Measurements from ENCODE around the gene GARS1.

GARS1 gene

DNA sequence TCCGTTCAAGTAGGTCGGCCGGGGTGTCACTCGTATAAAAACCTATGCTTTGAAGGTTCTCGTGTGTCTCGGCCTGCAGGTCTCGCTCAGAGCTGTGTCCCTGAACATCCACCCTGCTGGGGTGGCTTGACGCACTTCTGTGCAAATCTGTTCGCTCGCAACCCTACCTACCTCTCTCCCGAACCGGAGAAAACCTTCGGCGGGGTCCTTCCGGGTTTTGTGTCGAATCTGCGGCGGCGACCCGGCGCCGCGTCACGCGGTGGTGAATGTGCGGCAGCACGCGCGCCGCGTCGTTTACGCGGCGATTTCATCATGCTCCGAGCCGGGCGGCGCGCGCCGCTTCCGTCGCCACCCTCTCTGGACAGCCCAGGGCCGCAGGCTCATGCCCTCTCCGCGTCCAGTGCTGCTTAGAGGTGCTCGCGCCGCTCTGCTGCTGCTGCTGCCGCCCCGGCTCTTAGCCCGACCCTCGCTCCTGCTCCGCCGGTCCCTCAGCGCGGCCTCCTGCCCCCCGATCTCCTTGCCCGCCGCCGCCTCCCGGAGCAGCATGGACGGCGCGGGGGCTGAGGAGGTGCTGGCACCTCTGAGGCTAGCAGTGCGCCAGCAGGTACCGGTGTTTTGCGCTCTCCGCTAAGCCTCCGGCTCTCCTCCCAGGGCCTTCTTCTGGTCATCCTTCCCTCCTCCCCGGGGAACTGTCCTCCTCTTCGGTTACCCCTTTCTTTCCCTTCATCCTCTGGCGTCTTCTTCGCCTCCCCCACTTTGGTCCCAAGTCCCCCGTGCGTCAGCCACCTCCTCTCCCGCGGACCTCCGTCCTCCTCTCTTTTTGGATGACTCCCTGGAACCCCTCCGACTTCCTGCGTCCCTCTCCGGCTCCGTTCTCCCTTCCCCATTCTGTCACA is at the start of gene GARS1 (continued):
- TF ChIP-seq, protein P1, sequence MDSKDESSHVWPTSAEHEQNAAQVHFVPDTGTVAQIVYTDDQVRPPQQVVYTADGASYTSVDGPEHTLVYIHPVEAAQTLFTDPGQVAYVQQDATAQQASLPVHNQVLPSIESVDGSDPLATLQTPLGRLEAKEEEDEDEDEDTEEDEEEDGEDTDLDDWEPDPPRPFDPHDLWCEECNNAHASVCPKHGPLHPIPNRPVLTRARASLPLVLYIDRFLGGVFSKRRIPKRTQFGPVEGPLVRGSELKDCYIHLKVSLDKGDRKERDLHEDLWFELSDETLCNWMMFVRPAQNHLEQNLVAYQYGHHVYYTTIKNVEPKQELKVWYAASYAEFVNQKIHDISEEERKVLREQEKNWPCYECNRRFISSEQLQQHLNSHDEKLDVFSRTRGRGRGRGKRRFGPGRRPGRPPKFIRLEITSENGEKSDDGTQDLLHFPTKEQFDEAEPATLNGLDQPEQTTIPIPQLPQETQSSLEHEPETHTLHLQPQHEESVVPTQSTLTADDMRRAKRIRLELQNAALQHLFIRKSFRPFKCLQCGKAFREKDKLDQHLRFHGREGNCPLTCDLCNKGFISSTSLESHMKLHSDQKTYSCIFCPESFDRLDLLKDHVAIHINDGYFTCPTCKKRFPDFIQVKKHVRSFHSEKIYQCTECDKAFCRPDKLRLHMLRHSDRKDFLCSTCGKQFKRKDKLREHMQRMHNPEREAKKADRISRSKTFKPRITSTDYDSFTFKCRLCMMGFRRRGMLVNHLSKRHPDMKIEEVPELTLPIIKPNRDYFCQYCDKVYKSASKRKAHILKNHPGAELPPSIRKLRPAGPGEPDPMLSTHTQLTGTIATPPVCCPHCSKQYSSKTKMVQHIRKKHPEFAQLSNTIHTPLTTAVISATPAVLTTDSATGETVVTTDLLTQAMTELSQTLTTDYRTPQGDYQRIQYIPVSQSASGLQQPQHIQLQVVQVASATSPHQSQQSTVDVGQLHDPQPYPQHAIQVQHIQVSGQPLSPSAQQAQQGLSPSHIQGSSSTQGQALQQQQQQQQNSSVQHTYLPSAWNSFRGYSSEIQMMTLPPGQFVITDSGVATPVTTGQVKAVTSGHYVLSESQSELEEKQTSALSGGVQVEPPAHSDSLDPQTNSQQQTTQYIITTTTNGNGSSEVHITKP (tag by site-specific recombination; IDR thresholded peaks at IDR 0.05), result no peak
- TF ChIP-seq ZNF157 (tag by site-specific recombination; IDR thresholded peaks at IDR 0.05) (no peak), ZNF664 (tag by site-specific recombination; IDR thresholded peaks at IDR 0.05) (0 out of 2 replicates have a peak, but pooled peaks have one; percentile 18), ZXDB (tag by site-specific recombination; IDR thresholded peaks at IDR 0.05) (peak; percentile 90), ZNF596 (tag by site-specific recombination; IDR thresholded peaks at IDR 0.05) (no peak), SCRT2 (tag by site-specific recombination; IDR thresholded peaks at IDR 0.05) (0 out of 2 replicates have a peak, but pooled peaks have one; percentile 21), SP7 (tag by site-specific recombination; IDR thresholded peaks at IDR 0.05) (peak; percentile 77), KLF7 (tag by site-specific recombination; IDR thresholded peaks at IDR 0.05; ENCODE audit: borderline replicate concordance) (peak; percentile 77), ZNF112 (tag by site-specific recombination; IDR thresholded peaks at IDR 0.05) (no peak), EGR2 (tag by site-specific recombination; IDR thresholded peaks at IDR 0.05; ENCODE audit: low read depth) (0 out of 2 replicates have a peak, but pooled peaks have one; percentile 13), ZNF211 (tag by site-specific recombination; IDR thresholded peaks at IDR 0.05; ENCODE audit: low read depth) (no peak), ZNF423 (tag by site-specific recombination; IDR thresholded peaks at IDR 0.05) (no peak), ZNF335 (tag by site-specific recombination; conservative IDR thresholded peaks at IDR 0.05) (peak; percentile 67; the same call in 1 of the 2 replicates), ZNF555 (tag by site-specific recombination; conservative IDR thresholded peaks at IDR 0.05) (no peak), PRDM1 (tag by site-specific recombination; IDR thresholded peaks at IDR 0.05) (no peak), ZNF776 (tag by site-specific recombination; IDR thresholded peaks at IDR 0.05; ENCODE audit: borderline replicate concordance) (peak; percentile 74; the same call in 1 of the 2 replicates), ZNF133 (tag by site-specific recombination; IDR thresholded peaks at IDR 0.05) (no peak; the same call in 1 of the 2 replicates), KLF16 (tag by site-specific recombination; IDR thresholded peaks at IDR 0.05) (peak; percentile 59; the same call in 1 of the 2 replicates), ZNF394 (tag by site-specific recombination; IDR thresholded peaks at IDR 0.05; ENCODE audit: borderline replicate concordance) (peak; percentile 77), ZNF174 (tag by site-specific recombination; IDR thresholded peaks at IDR 0.05) (no peak)
- TF ChIP-seq, protein P2, sequence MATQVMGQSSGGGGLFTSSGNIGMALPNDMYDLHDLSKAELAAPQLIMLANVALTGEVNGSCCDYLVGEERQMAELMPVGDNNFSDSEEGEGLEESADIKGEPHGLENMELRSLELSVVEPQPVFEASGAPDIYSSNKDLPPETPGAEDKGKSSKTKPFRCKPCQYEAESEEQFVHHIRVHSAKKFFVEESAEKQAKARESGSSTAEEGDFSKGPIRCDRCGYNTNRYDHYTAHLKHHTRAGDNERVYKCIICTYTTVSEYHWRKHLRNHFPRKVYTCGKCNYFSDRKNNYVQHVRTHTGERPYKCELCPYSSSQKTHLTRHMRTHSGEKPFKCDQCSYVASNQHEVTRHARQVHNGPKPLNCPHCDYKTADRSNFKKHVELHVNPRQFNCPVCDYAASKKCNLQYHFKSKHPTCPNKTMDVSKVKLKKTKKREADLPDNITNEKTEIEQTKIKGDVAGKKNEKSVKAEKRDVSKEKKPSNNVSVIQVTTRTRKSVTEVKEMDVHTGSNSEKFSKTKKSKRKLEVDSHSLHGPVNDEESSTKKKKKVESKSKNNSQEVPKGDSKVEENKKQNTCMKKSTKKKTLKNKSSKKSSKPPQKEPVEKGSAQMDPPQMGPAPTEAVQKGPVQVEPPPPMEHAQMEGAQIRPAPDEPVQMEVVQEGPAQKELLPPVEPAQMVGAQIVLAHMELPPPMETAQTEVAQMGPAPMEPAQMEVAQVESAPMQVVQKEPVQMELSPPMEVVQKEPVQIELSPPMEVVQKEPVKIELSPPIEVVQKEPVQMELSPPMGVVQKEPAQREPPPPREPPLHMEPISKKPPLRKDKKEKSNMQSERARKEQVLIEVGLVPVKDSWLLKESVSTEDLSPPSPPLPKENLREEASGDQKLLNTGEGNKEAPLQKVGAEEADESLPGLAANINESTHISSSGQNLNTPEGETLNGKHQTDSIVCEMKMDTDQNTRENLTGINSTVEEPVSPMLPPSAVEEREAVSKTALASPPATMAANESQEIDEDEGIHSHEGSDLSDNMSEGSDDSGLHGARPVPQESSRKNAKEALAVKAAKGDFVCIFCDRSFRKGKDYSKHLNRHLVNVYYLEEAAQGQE (tag by site-specific recombination; IDR thresholded peaks at IDR 0.05), result no peak
- TF ChIP-seq, protein P3, sequence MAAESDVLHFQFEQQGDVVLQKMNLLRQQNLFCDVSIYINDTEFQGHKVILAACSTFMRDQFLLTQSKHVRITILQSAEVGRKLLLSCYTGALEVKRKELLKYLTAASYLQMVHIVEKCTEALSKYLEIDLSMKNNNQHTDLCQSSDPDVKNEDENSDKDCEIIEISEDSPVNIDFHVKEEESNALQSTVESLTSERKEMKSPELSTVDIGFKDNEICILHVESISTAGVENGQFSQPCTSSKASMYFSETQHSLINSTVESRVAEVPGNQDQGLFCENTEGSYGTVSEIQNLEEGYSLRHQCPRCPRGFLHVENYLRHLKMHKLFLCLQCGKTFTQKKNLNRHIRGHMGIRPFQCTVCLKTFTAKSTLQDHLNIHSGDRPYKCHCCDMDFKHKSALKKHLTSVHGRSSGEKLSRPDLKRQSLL (tag by site-specific recombination; IDR thresholded peaks at IDR 0.05), result 0 out of 2 replicates have a peak, but pooled peaks have one; percentile 21
- TF ChIP-seq, protein P4, sequence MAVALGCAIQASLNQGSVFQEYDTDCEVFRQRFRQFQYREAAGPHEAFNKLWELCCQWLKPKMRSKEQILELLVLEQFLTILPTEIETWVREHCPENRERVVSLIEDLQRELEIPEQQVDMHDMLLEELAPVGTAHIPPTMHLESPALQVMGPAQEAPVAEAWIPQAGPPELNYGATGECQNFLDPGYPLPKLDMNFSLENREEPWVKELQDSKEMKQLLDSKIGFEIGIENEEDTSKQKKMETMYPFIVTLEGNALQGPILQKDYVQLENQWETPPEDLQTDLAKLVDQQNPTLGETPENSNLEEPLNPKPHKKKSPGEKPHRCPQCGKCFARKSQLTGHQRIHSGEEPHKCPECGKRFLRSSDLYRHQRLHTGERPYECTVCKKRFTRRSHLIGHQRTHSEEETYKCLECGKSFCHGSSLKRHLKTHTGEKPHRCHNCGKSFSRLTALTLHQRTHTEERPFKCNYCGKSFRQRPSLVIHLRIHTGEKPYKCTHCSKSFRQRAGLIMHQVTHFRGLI (tag by site-specific recombination; IDR thresholded peaks at IDR 0.05), result peak; percentile 47; the same call in 1 of the 2 replicates
- TF ChIP-seq, protein P5, sequence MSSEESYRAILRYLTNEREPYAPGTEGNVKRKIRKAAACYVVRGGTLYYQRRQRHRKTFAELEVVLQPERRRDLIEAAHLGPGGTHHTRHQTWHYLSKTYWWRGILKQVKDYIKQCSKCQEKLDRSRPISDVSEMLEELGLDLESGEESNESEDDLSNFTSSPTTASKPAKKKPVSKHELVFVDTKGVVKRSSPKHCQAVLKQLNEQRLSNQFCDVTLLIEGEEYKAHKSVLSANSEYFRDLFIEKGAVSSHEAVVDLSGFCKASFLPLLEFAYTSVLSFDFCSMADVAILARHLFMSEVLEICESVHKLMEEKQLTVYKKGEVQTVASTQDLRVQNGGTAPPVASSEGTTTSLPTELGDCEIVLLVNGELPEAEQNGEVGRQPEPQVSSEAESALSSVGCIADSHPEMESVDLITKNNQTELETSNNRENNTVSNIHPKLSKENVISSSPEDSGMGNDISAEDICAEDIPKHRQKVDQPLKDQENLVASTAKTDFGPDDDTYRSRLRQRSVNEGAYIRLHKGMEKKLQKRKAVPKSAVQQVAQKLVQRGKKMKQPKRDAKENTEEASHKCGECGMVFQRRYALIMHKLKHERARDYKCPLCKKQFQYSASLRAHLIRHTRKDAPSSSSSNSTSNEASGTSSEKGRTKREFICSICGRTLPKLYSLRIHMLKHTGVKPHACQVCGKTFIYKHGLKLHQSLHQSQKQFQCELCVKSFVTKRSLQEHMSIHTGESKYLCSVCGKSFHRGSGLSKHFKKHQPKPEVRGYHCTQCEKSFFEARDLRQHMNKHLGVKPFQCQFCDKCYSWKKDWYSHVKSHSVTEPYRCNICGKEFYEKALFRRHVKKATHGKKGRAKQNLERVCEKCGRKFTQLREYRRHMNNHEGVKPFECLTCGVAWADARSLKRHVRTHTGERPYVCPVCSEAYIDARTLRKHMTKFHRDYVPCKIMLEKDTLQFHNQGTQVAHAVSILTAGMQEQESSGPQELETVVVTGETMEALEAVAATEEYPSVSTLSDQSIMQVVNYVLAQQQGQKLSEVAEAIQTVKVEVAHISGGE (tag by site-specific recombination; conservative IDR thresholded peaks at IDR 0.05; ENCODE audit: low read depth), result peak; percentile 76
